HL-60 (cell line): Measurements from ENCODE around the gene SMARCE1.

Source experiments
- DNase-seq, 2 experiments: peaks; one replicate each; pipeline ENCODE4 v3.0.0-alpha.2; 2010 to 2020; ENCODE audit warnings: low read depth in 1 of 2, low spot score in 1 of 2
- H3K27ac ChIP-seq: fragments of 250-450 bp; sonication (Bioruptor Pico); replicated peaks from 2 replicates; pipeline ENCODE4 v1.5.1; 2020; ENCODE audit warnings: mild to moderate bottlenecking, moderate library complexity
- H3K27me3 ChIP-seq: fragments of 250-450 bp; sonication (Bioruptor Pico); 2 replicates; pipeline ENCODE4 v1.5.1; 2021; ENCODE audit warnings: mild to moderate bottlenecking, moderate library complexity; ENCODE audit not compliant: insufficient read depth, poor library complexity, severe bottlenecking
- H3K4me3 ChIP-seq: replicated peaks from 2 replicates; pipeline ENCODE4 v1.5.1; 2011; ENCODE audit warnings: mild to moderate bottlenecking, control low read depth, low read length; ENCODE audit not compliant: insufficient read depth
- GABPA ChIP-seq: IDR thresholded peaks from 2 replicates; pipeline ENCODE4 v1.6.1; 2012; ENCODE audit warnings: low read depth
- POLR2AphosphoS5 ChIP-seq: IDR thresholded peaks from 2 replicates; pipeline ENCODE4 v1.6.1; 2012; ENCODE audit warnings: low read depth
- SPI1 ChIP-seq: IDR thresholded peaks from 2 replicates; pipeline ENCODE4 v1.6.1; 2012; ENCODE audit warnings: low read depth, mild to moderate bottlenecking, borderline replicate concordance
- TF ChIP-seq, protein P1 (sequence below): IDR thresholded peaks from one replicate; pipeline ENCODE4 v1.5.1; 2011; ENCODE audit warnings: low read length, control low read depth, inconsistent platforms; ENCODE audit not compliant: insufficient read depth
- TF ChIP-seq, protein P2 (sequence below): IDR thresholded peaks from 2 replicates; pipeline ENCODE4 v1.6.1; 2012; ENCODE audit warnings: low read depth; ENCODE audit not compliant: insufficient replicate concordance

Gene SMARCE1

GRCh38 chr17:40679523-40679907, 31.9 kb upstream of the SMARCE1 start:
- H3K27me3 ChIP-seq: peaks cover 29% of the 10 kb centered on the region
- no peak overlapping the region for H3K4me3 ChIP-seq
- TF ChIP-seq, protein P1, sequence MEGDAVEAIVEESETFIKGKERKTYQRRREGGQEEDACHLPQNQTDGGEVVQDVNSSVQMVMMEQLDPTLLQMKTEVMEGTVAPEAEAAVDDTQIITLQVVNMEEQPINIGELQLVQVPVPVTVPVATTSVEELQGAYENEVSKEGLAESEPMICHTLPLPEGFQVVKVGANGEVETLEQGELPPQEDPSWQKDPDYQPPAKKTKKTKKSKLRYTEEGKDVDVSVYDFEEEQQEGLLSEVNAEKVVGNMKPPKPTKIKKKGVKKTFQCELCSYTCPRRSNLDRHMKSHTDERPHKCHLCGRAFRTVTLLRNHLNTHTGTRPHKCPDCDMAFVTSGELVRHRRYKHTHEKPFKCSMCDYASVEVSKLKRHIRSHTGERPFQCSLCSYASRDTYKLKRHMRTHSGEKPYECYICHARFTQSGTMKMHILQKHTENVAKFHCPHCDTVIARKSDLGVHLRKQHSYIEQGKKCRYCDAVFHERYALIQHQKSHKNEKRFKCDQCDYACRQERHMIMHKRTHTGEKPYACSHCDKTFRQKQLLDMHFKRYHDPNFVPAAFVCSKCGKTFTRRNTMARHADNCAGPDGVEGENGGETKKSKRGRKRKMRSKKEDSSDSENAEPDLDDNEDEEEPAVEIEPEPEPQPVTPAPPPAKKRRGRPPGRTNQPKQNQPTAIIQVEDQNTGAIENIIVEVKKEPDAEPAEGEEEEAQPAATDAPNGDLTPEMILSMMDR: no peak
- TF ChIP-seq, protein P2, sequence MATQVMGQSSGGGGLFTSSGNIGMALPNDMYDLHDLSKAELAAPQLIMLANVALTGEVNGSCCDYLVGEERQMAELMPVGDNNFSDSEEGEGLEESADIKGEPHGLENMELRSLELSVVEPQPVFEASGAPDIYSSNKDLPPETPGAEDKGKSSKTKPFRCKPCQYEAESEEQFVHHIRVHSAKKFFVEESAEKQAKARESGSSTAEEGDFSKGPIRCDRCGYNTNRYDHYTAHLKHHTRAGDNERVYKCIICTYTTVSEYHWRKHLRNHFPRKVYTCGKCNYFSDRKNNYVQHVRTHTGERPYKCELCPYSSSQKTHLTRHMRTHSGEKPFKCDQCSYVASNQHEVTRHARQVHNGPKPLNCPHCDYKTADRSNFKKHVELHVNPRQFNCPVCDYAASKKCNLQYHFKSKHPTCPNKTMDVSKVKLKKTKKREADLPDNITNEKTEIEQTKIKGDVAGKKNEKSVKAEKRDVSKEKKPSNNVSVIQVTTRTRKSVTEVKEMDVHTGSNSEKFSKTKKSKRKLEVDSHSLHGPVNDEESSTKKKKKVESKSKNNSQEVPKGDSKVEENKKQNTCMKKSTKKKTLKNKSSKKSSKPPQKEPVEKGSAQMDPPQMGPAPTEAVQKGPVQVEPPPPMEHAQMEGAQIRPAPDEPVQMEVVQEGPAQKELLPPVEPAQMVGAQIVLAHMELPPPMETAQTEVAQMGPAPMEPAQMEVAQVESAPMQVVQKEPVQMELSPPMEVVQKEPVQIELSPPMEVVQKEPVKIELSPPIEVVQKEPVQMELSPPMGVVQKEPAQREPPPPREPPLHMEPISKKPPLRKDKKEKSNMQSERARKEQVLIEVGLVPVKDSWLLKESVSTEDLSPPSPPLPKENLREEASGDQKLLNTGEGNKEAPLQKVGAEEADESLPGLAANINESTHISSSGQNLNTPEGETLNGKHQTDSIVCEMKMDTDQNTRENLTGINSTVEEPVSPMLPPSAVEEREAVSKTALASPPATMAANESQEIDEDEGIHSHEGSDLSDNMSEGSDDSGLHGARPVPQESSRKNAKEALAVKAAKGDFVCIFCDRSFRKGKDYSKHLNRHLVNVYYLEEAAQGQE: no peak
- TF ChIP-seq POLR2AphosphoS5: no peak
- no peak for TF ChIP-seq GABPA
- TF ChIP-seq SPI1: no peak
- no peak overlapping the region for H3K27ac ChIP-seq
- DNase-seq: no peak

DNA sequence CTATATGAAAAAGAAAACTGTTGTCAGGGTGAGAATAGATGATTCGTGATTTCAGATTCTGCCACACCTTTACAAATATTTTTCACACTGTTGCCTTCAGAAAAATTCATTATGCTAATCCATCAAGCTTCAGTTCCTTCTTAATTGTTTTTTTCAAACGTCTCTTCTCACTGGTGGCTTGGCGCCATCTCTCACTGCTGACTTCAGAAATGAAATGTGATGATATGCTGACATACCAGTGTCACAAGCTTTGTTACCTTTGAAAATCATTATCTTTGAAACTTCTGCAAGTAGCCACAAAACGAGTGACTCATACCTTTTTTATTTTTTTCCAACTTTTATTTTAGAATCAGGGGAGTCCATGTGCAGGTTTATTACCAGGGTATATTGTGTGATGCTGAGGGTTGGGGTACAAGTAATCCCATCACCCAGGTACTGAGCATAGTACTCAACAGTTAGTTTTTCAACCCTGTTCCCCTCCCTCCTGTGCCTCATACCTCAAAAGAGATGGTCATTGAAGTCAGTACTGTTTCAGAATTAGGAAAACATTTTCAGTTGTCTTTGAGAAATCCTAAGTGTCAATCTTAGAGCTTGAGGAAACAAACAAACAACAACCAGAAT, 31.4 kb upstream of the SMARCE1 start:
- peaks cover 31% of the 10 kb centered on the region for H3K27me3 ChIP-seq
- no peak for TF ChIP-seq POLR2AphosphoS5
- no peak for TF ChIP-seq GABPA
- TF ChIP-seq SPI1: no peak
- TF ChIP-seq, protein P2: no peak
- TF ChIP-seq, protein P1: no peak
- H3K4me3 ChIP-seq: no peak overlapping the region
- DNase-seq: no peak
- no peak overlapping the region for H3K27ac ChIP-seq

GRCh38 chr17:40675905-40676304, 28.3 kb upstream of the SMARCE1 start:
- H3K27me3 ChIP-seq: peaks cover 34% of the 10 kb centered on the region
- H3K27ac ChIP-seq: no peak overlapping the region
- DNase-seq: peak in 1 of 2 experiments; percentile 38
- TF ChIP-seq SPI1 (no peak), GABPA (no peak), POLR2AphosphoS5 (no peak)
- TF ChIP-seq, protein P2: no peak
- TF ChIP-seq, protein P1: no peak
- no peak overlapping the region for H3K4me3 ChIP-seq
